Urinary bladder (tissue), 4 donors: ENCODE measurements around the gene GLB1L. TPM values are rescaled to one million over a fixed set of nuclear protein-coding genes. Genes with fewer than 3 reads are reported as not detected.

Source experiments
- DNase-seq: peaks from one replicate; pipeline ENCODE4 v3.0.0-alpha.2; 2015; ENCODE audit errors: extremely low spot score
- H3K27ac ChIP-seq: one replicate; pipeline ENCODE4 v1.5.1; 2013; ENCODE audit warnings: low read depth, mild to moderate bottlenecking, moderate library complexity
- H3K36me3 ChIP-seq: one replicate; pipeline ENCODE4 v1.6.1; 2013; ENCODE audit warnings: mild to moderate bottlenecking, moderate library complexity; ENCODE audit not compliant: insufficient read depth
- H3K4me1 ChIP-seq: one replicate; pipeline ENCODE4 v1.6.1; 2013; ENCODE audit warnings: mild to moderate bottlenecking, moderate library complexity; ENCODE audit not compliant: insufficient read depth
- H3K4me3 ChIP-seq: one replicate; pipeline ENCODE4 v1.5.1; 2013; ENCODE audit warnings: low read depth, low read length
- WGBS: extraction: QIAGEN DNeasy Blood & Tissue Kit; methylation state at CpG from one replicate; pipeline ENCODE4 v1.1.7; 2013; 5-methylcytosine and 5-hydroxymethylcytosine counted together
- polyA plus RNA-seq: library from polyadenylated mRNA; stranded (reverse); fragments of 200-250 nt; gene quantifications from one replicate; pipeline ENCODE4 v1.2.3, GENCODE V29; 2013
- small RNA-seq: library from RNA; depleted of rRNA; stranded (forward); fragments of <200 nt; gene quantifications from one replicate; pipeline ENCODE3, GENCODE V24; 2014
- total RNA-seq: library from RNA; depleted of rRNA; stranded (reverse); fragments of >200 nt; gene quantifications from one replicate; pipeline ENCODE4 v1.2.3, GENCODE V29; 2014
- donor health status: healthy with polysubstance abuse.
- donor health status: healthy.

Gene GLB1L
- total and polyA plus RNA-seq, 2 donors = 6.5 to 12.0 TPM

DNA sequence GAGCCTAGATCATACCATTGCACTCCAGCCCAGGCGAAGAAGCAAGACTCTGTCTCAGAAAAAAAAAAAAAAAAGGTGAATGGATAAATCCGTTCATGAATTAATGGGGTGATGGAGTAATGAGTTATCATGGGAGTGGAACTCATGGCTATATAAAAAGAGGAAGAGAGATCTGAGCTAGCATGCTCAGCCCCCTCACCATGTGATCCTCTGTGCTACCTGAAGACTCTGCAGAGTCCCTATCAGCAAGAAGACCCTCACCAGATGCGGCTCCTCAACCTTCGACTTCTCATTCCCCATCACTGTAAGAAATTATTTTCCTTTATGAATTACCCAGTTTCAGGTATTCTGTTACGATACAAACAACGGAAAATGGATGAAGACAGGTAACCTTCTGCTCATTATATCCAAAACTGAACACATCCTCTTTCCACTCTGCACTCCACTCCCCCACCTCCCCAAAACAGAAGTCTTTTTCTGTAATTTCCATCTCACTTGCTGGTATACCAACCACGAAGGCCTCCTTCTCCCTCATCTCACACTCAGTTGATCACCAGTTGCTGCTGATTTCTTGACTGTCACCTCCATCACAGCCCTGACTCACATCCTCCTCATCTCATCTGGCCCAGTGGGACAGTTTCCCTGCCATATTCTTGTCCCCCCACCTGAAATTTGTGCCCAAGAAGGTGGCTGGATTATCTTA lies 58.3 kb downstream of the GLB1L start:
- no peaks in the 10 kb centered on the region for H3K4me1 ChIP-seq
- 82% methylated on average over 7 of the region's 7 CpGs for WGBS
- H3K36me3 ChIP-seq = peaks cover 6% of the 10 kb centered on the region
- no peak overlapping the region for H3K4me3 ChIP-seq
- no peak for DNase-seq
- H3K27ac ChIP-seq = no peak overlapping the region

Small RNA genes lying within 50 kb of the gene (small RNA-seq; reads per million reads assigned to genes)
- not detected for gene MIR153-1

Other genes starting within 250 kb of the GLB1L start
- not detected for gene CFAP65, start 203.9 kb downstream of the GLB1L start, total RNA-seq
- gene CFAP65, start 203.9 kb downstream of the GLB1L start, polyA plus RNA-seq = not detected
- gene IHH, start 184.5 kb downstream of the GLB1L start, total RNA-seq = not detected
- gene IHH, start 184.5 kb downstream of the GLB1L start, polyA plus RNA-seq = 0.13 TPM
- gene NHEJ1, start 84.6 kb downstream of the GLB1L start, total RNA-seq = 13.3 TPM
- gene NHEJ1, start 84.6 kb downstream of the GLB1L start, polyA plus RNA-seq = 17.6 TPM
- gene SLC23A3, start 75.4 kb downstream of the GLB1L start, total RNA-seq = 2.2 TPM
- 0.79 TPM for gene SLC23A3, start 75.4 kb downstream of the GLB1L start, polyA plus RNA-seq
- gene CNPPD1, start 68.5 kb downstream of the GLB1L start, total RNA-seq = 23.0 TPM
- 77.7 TPM for gene CNPPD1, start 68.5 kb downstream of the GLB1L start, polyA plus RNA-seq
- gene RETREG2, start 67.2 kb downstream of the GLB1L start, total RNA-seq = 34.7 TPM
- gene RETREG2, start 67.2 kb downstream of the GLB1L start, polyA plus RNA-seq = 65.4 TPM
- gene ZFAND2B, start 38.7 kb downstream of the GLB1L start, total RNA-seq = 15.3 TPM
- gene ZFAND2B, start 38.7 kb downstream of the GLB1L start, polyA plus RNA-seq = 38.2 TPM
- 25.7 TPM for gene ABCB6, start 26.5 kb downstream of the GLB1L start, total RNA-seq
- gene ABCB6, start 26.5 kb downstream of the GLB1L start, polyA plus RNA-seq = 54.8 TPM
- 20.7 TPM for gene ATG9A, start 15.8 kb downstream of the GLB1L start, total RNA-seq
- 54.6 TPM for gene ATG9A, start 15.8 kb downstream of the GLB1L start, polyA plus RNA-seq
- gene ANKZF1, start 15.6 kb downstream of the GLB1L start, total RNA-seq = 30.6 TPM
- gene ANKZF1, start 15.6 kb downstream of the GLB1L start, polyA plus RNA-seq = 22.3 TPM
- gene STK16, start within 50 bp of the GLB1L start, total RNA-seq = 11.2 TPM
- gene STK16, start within 50 bp of the GLB1L start, polyA plus RNA-seq = 36.3 TPM
- gene TUBA4B, start 7.8 kb upstream of the GLB1L start, total RNA-seq = not detected
- not detected for gene TUBA4B, start 7.8 kb upstream of the GLB1L start, polyA plus RNA-seq
- gene TUBA4A, start 8.5 kb upstream of the GLB1L start, total RNA-seq = 4.8 TPM
- 41.9 TPM for gene TUBA4A, start 8.5 kb upstream of the GLB1L start, polyA plus RNA-seq
- gene DNAJB2, start 33.9 kb upstream of the GLB1L start, total RNA-seq = 38.7 TPM
- gene DNAJB2, start 33.9 kb upstream of the GLB1L start, polyA plus RNA-seq = 76.9 TPM
- gene PTPRN, start 64.0 kb upstream of the GLB1L start, total RNA-seq = 1.0 TPM
- gene PTPRN, start 64.0 kb upstream of the GLB1L start, polyA plus RNA-seq = 2.1 TPM
- gene RESP18, start 87.3 kb upstream of the GLB1L start, total RNA-seq = not detected
- gene RESP18, start 87.3 kb upstream of the GLB1L start, polyA plus RNA-seq = not detected
- 36.9 TPM for gene DNPEP, start 142.5 kb upstream of the GLB1L start, total RNA-seq
- 96.8 TPM for gene DNPEP, start 142.5 kb upstream of the GLB1L start, polyA plus RNA-seq
- 1,909 TPM for gene DES, start 172.9 kb upstream of the GLB1L start, total RNA-seq
- gene DES, start 172.9 kb upstream of the GLB1L start, polyA plus RNA-seq = 8,236 TPM
- gene SPEG, start 189.4 kb upstream of the GLB1L start, total RNA-seq = 31.2 TPM
- gene SPEG, start 189.4 kb upstream of the GLB1L start, polyA plus RNA-seq = 226 TPM